K562 (cell line): Measurements from ENCODE around the gene SPON2. TPM values are rescaled to one million over a fixed set of nuclear protein-coding genes. Genes with fewer than 3 reads are reported as not detected.

ENCODE experiments used
- DNMT1 ChIP-seq: fragments of 450-650 bp; IDR thresholded peaks from 2 replicates; pipeline ENCODE4 v1.6.1; 2016; ENCODE audit warnings: antibody characterized with exemption, mild to moderate bottlenecking
- ETV6 ChIP-seq, 3 experiments: fragments of 150-350 bp in 1 of 3; sonication (generic) in 1 of 3; formaldehyde crosslinking in 1 of 3; IDR thresholded peaks; 2 replicates each; pipeline versions ENCODE4 v1.6.1 to v1.8.0; 2014 to 2022; ENCODE audit warnings: borderline replicate concordance in 2 of 3, low read depth in 2 of 3, antibody characterized with exemption in 1 of 3, low read length in 1 of 3, mild to moderate bottlenecking in 1 of 3, missing genetic modification reagents in 1 of 3
- JUNB ChIP-seq: fragments of 450-650 bp; formaldehyde crosslinking; conservative IDR thresholded peaks from 2 replicates; pipeline ENCODE4 v1.4.0; 2020; ENCODE audit warnings: mild to moderate bottlenecking
- MLX ChIP-seq, 2 experiments: fragments of 450-650 bp in 1 of 2; sonication (generic) in 1 of 2; formaldehyde crosslinking; conservative IDR thresholded peaks; 2 replicates each; pipeline versions ENCODE4 v1.4.0 to v1.8.1; 2020 to 2022; ENCODE audit warnings: mild to moderate bottlenecking in 1 of 2, missing genetic modification reagents in 1 of 2
- MXD1 ChIP-seq: fragments of 250-450 bp; sonication (Bioruptor Pico); IDR thresholded peaks from 2 replicates; pipeline ENCODE4 v1.8.0; 2021; ENCODE audit warnings: borderline replicate concordance, mild to moderate bottlenecking, moderate library complexity; ENCODE audit not compliant: poor library complexity, severe bottlenecking
- NFE2L1 ChIP-seq: fragments of 450-650 bp; IDR thresholded peaks from 2 replicates; pipeline ENCODE4 v1.6.1; 2016; ENCODE audit warnings: missing genetic modification characterization, low read depth, mild to moderate bottlenecking, missing compliant biosample characterization, moderate library complexity, borderline replicate concordance
- NFIC ChIP-seq: fragments of 450-650 bp; IDR thresholded peaks from 2 replicates; pipeline ENCODE4 v1.6.1; 2017; ENCODE audit warnings: mild to moderate bottlenecking, inconsistent platforms
- PRDM10 ChIP-seq: fragments of 450-650 bp; IDR thresholded peaks from 2 replicates; pipeline ENCODE4 v1.6.1; 2018; ENCODE audit not compliant: partially characterized antibody
- STAT5A ChIP-seq: IDR thresholded peaks from 2 replicates; pipeline ENCODE4 v1.6.1; 2012; ENCODE audit warnings: low read length, inconsistent platforms, borderline replicate concordance
- TSC22D4 ChIP-seq: fragments of 450-650 bp; IDR thresholded peaks from 2 replicates; pipeline ENCODE4 v1.6.1; 2016; ENCODE audit warnings: missing genetic modification characterization, missing biosample characterization, control low read depth
- U2AF1 ChIP-seq: fragments of 200-400 bp; formaldehyde crosslinking; optimal IDR thresholded peaks from 2 replicates; pipeline ENCODE3; 2017; ENCODE audit warnings: mild to moderate bottlenecking, low read depth, low read length, moderate library complexity
- ZBTB49 ChIP-seq: sonication (generic); formaldehyde crosslinking; IDR thresholded peaks from 2 replicates; pipeline ENCODE4 v1.8.0; 2022; ENCODE audit warnings: missing genetic modification reagents, mild to moderate bottlenecking, borderline replicate concordance
- polyA plus RNA-seq, 8 experiments: library from polyadenylated mRNA; depleted of rRNA in 4 of 8; stranded (reverse) in 5 of 8; unstranded in 3 of 8; fragments of >200 nt; fragmentation: Nextera tagmentation in 2 of 8; fragmentation: Illumina TruSeq in 1 of 8; extraction: Ambion mirVana in 2 of 8; extraction: Trizol in 1 of 8; gene quantifications; 2 replicates each; pipeline versions ENCODE4 v1.2.1 to v1.2.3, GENCODE V29; 2011 to 2014; ENCODE audit warnings: inconsistent platforms in 1 of 8, missing spikeins in 1 of 8
- total RNA-seq, 7 experiments: library from RNA; depleted of rRNA in 6 of 7; stranded (reverse); fragments of >200 nt in 6 of 7; fragmentation: Illumina TruSeq in 2 of 7; extraction: Trizol in 2 of 7; gene quantifications; 2 replicates each; pipeline versions ENCODE4 v1.2.1 to v1.2.3, GENCODE V29; 2011 to 2021; ENCODE audit warnings: low replicate concordance in 1 of 7

Gene SPON2
- total and polyA plus RNA-seq, 9 of the 15 experiments (the other 6 are each of a cell fraction or from before 2014, with no cell fraction given) = 0.21 to 2.2 (median 0.83) TPM

GRCh38 chr4:1194010-1194900 is 21.9 kb upstream of the SPON2 start (continued):
- TF ChIP-seq TSC22D4 (tag) (no peak), NFE2L1 (tag) (no peak), U2AF1 (no peak), MLX (CRISPR knock-in tag; conservative IDR thresholded peaks at IDR 0.05) (no peak), PRDM10 (peak; percentile 81), STAT5A (no peak), NFIC (peak; percentile 35; the same call in 1 of the 2 replicates), JUNB (CRISPR knock-in tag) (no peak), ETV6 (IDR thresholded peaks at IDR 0.05; ENCODE audit: borderline replicate concordance in 1 of 2, low read depth in 2 of 2, low read length in 1 of 2) (no peak), ETV6 (CRISPR knock-in tag; IDR thresholded peaks at IDR 0.05; ENCODE audit: borderline replicate concordance) (no peak), ZBTB49 (CRISPR knock-in tag) (no peak), DNMT1 (no peak), MXD1 (CRISPR knock-in tag) (no peak)
- TF ChIP-seq, all 486 proteins: peak for 3
